HG03571 (cell line): ENCODE data around the gene LARP1B.
"Not testable (repeated sequence)": the region's sequence is repeated elsewhere in the genome, so short reads cannot be mapped to it uniquely, and the experiment has no call there.

Experiments
- ATAC-seq: cut with Tn5 transposase; IDR thresholded peaks from one replicate; pipeline ENCODE4 v1.9.1; 2021; ENCODE audit not compliant: unreplicated experiment

LARP1B gene

DNA sequence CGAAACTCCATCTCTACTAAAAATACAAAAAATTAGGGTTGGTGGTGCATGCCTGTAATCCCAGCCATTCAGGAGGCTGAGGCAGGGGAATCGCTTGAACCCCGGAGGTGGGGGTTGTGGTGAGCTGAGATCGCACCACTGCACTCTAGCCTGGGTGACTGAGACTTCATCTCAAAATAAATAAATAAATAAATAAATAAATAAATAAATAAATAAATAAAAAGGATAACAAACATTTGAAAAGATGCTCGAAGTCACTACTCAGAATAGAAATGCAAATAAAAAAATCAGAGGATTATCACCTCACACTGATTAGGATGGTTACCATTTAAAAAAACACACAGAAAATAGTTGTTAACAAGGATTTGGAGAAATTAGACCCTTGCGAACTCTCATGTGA lies 73.8 kb downstream of the LARP1B start:
- no peak for ATAC-seq

DNA sequence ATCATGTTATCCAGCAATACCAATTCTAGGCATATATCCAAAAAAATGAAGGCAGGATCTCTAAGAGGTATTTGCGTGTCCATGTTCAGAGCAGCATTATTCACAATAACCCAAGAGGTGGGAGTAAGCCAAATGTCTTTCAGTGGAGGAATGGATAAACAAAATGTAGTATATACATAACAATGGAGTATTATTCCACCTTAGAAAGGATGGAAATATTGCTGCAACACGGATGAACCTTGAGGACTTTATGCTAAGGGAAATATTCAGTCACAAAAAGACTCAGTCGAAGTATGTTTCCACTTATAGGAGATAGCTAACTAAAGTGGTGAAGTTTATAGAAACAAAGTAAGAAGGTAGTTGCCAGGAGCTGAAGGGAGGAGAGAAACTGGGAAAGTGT lies 74.3 kb downstream of the LARP1B start:
- no peak for ATAC-seq

DNA sequence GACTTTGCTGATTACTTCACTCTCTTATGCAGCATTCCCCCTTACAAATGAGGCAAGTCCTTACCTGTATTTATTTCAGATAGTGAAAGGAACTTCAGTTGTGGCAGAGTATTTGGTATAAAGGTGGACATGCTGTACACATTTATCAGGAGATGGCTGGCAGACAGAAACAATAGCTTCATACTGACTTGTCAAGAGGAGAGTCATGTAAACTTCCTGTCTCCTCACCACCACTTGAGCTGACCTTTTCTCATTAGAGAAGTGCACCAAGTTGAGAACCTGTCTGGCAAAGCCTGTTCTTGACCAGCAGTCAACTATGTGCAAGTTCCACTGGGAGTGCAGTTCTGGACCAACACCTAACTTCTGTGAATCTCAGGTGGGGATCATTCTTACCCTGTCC lies 80.8 kb downstream of the LARP1B start:
- no peak for ATAC-seq

DNA sequence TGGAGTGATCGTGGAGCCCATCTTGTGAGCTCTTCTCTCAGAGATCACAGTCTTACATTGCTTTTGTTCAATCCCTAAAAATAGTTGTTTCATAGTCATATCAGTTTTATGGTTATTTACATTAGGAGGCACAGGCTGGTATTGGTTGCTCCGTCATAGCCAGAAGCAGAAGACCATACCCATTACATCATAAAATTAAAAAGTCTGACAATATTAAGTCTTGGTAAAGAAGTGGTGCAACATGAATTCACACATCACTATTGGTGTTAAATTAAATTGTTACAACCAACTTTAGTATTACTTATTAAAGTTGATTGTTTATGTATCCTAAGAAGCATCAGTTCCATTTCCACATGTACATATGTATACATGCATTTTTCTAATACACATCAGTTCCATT lies 84.6 kb downstream of the LARP1B start:
- ATAC-seq: no peak

DNA sequence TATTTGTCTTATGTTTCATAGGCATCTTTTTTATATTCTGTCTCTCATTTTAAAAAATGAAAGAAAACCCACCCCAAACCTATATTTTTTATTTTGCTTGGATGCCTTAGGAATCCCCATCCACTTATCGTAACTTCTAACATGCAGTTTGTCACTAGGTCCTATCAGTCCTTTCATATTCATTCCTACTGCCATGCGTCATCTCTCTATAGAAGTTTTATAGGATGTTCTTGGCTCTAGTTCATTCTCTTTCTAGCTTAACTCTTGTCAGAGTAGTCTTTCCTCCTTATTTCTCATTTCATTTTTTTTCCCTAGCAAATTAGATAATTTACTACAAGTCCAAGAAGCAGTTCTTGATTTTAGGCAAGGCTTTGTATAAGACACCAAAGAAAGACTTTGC lies 92.7 kb downstream of the LARP1B start:
- ATAC-seq: no peak

DNA sequence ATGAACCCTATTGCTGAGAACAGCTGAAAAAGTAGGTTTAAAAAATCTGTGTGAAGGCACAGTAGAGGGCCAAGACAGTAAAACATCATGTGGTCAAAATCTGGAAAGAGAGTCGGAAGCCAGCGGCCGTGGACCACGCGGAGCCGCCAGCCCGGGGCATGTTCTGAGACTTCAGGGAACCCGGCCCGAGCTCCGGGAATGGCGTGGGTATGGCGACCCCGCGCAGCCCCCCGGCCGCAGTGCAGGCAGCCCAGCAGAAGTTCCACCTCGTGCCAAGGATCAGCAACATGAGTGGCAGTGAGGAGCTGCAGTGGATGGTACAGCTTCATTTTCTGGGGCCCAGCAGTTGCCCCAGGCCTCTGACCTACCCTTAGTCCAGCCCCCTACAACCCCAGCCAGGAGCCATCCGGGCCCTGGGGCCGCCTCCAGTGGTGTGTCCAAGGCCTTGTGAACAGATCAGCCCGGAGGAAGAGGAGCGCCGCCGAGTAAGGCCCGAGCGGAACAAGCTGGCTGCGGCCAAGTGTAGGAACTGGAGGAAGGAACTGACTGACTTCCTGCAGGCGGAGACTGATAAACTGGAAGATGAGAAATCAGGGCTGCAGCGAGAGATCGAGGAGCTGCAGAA lies 94.2 kb downstream of the LARP1B start:
- ATAC-seq: no peak

DNA sequence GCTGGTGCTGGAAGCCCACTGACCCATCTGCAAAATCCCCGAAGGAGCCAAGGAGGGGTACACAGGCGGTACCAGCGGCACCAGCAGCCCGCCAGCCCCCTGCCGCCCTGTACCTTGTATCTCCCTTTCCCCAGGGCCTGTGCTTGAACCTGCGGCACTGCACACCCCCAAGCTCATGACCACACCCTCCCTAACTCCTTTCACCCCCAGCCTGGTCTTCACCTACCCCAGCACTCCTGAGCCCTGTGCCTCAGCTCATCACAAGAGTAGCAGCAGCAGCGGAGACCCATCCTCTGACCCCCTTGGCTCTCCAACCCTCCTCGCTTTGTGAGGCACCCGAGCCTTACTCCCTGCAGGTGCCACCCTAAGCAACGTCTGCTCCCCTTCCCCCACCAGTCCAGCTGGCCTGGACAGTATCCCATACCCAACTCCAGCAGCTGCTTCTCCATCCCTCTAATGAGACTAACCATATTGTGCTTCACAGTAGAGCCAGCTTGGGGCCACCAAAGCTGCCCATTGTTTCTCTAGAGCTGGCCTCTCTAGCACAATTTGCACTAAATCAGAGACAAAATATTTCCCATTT lies 94.9 kb downstream of the LARP1B start:
- no peak for ATAC-seq

DNA sequence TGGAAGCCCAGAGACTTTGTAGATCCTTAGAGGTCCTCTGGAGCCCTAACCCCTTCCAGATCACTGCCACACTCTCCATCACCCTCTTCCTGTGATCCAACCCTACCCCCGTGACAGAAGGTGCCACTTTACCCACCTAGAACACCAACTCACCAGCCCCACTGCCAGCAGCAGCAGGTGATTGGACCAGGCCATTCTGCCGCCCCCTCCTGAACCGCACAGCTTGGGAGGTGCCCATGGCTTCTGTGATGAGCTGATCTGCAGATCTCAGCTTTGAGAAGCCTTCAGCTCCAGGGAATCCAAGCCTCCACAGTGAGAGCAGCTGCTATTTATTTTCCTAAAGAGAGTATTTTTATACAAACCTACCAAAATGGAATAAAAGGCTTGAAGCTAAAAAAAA lies 95.4 kb downstream of the LARP1B start:
- ATAC-seq: not testable (repeated sequence)

DNA sequence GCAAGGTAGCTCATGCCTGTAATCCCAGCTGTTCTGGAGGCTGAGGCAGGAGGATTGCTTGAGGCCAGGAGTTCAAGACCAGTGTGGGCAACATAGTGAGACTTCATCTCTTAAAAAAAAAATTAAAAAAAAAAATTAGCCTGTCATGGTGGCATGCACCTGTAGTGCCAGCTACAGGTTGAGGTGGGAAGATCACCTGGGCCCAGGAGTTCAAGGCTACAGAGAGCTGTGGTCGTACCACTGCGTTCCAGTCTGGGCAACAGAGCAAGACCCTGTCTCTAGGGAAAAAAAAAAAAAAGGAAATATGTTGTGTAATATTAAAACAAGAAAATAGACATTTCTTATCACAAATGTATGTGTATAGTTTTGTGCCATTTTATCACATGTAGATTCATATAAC lies 97.8 kb downstream of the LARP1B start:
- no peak for ATAC-seq

DNA sequence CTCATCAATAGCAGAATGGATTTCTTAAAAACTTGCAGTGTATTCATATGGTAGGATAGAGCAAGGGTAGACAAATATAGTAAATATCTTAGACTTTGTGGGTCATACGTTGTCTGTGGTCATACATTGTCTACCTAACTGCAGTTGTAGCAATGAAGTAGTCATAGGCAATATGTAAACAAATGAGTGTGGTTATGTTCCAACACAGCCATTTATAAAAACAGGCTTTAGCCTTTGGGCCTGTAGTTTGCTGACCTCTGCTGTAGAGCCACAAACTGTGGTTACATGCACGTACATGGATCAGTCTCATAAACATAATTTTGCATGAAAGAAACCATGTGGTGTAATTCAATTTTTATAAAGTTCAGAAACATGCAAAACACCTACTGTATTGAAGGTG lies 98.9 kb downstream of the LARP1B start:
- no peak for ATAC-seq

DNA sequence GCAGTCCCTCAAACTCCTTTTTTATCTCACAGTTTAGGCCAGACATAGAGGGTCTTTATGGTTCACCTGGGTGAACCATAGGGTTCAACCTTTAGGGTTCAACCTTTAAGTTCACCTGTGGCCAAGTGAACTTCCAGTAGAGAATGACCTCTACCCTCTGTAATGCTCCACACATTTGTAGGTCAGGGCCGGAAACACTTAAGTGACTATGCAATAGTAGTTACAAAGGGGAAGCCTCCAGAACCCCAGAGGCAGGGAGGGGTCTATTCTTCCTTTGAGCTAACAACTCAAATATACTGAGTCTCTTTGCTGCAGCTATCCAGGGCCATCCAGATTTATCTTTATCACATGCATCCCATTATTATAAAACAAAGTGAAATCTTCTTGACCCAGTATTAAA lies 100.0 kb downstream of the LARP1B start:
- ATAC-seq: no peak

DNA sequence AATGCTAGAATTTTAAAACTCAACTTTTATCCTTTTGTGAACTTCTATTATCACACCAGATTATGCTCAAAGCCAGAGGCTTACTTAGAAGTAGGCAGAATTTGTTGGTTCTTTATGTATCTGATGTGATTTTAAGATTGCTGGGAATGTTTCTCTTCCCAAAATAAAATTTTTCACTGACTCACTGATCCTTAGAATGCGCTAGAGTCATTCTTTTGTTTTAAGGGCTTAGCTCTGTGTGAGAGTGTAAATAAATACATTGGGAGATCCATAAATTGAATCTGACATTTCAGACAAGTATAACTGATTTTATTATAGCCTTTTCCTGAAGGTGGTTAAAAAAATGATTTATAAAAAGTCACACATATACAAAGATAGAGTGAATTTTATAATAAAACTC lies 101.3 kb downstream of the LARP1B start:
- no peak for ATAC-seq

DNA sequence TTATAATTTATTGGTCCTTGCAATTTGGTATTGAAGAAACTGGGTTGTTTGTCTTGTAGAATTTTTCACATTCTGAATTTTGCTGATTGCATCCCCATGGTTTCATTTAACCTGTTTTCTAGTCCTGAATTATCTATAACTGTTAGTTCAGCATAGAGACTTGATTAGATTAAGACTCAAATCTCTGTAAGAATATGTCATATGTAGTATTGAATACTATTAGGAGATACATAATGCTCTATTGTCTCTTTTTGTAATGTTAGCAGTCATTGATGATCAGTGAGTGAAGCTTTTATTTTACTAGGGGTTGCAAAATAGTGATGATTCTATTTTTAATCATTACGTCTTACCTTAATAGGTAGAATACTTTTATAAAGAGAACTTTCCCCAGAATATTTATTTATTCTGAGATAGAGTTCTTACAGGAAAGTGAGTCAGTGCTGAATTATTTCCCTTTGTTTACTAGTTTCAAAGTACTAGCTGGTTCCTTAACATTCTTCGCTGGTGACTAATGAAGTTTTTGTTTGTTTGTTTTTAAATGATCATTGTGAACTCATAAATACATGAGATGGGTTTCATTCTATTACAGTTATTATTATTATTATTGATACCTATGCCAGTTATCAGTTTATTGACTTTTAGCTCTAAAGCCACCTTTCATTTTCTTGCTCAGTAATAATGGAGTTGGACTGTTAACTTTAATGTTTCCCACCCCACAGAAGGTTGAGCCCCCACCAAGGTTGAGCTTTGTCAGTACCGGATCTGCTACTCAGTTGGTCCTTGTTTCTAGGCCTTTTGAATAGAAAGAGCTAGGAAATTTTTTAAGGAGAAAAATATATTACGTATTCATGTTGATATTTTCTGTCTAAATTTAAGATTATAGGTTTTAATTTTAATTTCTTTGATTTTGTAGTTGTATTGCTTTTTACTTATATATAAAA lies 102.3 kb downstream of the LARP1B start:
- ATAC-seq: no peak

DNA sequence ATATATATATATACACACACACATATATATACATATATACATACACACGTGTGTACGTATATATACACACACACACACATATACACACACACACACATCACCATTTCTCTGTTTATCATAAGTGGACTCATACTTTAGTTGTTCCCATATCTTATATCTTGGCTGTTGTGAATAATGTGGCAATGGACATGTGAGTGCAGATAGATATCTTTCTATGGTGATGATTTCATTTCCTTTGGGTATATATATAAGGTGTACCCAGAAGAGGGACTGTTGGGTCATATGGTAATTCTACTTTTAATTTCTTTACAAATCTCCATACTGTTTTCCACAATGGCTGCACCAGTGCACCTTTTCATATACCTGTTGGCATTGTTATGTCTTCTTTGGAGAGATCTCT lies 105.9 kb downstream of the LARP1B start:
- ATAC-seq: no peak

DNA sequence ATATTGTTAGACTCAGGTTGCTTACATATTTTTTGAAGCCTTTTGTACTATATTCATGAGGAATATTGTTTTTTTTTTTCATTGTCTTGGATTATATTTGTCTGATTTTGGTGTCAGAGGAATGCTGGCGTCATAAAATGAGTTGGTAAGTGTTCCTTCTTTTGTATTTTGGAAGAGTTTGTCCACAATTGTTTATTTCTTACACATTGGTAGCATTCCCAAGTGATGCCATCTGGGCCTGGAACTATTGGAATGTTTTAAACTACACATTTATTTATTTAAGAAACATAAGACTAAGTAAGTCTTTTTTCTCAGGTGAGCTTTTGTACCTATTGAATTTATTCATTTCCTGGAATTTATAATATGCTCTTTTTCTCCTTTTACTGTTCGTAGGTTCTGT lies 107.6 kb downstream of the LARP1B start:
- ATAC-seq: no peak

DNA sequence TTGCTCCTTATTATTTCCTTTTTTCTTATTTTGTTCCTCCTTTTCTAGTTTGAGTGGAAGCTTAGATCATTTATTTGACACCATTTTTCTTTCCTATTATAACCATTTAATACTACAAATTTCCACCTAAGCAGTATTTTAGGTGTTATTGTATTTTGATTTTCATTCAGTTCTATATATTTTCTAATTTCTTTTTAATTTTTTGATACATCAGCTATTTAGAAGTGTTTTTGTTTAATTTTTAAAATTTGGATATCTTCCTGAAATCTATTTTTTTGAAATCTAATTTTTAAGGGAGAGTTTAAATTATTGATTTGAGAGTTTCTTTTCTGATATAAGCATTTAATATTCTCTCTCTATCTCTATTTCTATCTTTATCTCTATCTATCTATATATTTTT lies 108.1 kb downstream of the LARP1B start:
- ATAC-seq: no peak

DNA sequence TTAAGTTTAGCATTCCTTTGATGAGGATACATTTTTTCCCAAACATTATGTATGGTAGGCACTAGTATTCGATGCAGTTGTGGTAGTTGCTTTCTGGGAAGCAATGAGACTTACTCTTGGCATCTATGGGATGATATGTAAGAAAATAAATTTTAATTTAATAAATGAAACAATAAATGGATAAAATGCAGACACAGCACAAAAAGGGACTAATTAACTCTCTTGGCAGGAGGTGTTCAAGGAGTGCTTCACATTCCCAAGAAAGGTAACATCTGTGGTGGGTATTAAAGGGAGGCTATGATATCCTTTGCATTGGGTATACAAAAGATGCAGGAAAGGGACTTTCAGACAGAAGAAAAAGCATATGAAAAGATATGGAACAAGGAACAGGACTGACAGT lies 115.5 kb downstream of the LARP1B start:
- no peak for ATAC-seq

DNA sequence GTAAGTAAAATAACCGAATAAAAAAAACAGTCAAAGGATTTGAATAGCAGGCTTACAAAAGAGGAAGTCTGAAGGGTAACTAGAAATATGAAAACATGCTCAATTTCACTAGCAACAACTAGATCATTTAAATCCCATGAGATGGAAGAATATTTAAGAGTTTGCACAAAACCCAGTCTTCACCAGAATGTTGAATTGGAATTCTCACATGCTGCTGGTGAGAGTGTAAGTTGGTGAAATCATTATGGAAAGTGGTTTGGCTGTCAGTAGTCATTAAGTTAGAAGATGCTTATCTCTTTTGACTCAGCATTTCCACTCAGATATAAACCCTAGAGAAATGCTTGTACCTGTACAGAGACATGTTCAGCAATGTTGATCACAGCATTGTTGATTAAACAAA lies 116.4 kb downstream of the LARP1B start:
- no peak for ATAC-seq

DNA sequence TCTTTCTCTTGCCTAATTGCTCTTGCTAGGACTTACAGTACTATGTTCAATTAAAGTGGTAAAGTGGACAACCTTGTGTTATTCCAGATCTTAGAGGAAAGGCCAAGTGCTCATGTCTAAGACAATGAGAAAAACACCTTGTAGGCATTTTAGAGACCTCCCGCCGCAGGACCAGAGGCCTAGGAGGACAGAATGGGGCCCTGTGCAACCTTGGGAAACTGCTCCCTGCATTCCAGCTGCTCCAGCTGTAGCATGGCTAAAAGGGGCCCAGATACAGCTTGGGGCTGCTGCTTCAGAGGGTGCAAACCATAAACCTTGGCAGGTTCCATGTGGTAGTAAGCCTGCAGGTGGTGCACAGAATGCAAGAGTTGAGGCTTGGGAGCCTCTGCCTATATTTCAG lies 125.5 kb downstream of the LARP1B start:
- no peak for ATAC-seq

DNA sequence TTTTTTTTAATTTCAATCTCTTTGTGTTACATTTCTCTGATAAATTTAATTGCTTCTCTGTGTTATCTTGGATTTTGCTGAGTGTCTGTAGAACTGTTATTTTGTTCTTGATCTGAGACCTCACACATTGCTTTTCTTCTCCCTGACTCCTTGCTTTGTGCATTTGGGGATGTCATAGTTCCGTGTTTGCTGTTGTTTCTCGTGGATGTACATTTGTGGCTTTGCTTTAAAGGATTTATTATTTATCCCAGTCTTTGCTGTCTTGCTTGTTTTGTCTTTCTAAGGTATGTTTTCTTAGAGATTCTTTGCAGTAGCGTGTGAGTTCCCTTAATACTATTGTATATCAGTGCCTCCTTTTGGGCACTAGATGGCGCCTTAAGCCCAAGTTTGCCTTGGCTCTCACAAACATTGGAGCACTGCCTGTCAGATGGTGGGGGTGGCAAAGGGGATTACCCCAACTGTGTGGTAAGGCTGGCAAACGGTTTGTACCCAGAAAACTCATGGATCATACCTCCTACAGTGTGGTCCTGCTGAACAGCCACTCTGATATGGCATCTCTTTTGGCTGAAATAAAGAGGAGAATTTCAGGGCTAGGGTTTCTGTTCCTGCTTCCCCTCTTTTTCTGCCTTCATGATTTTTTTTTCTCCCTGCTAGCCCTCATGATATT lies 130.1 kb downstream of the LARP1B start:
- peak; percentile 98 for ATAC-seq
